Brain microvascular endothelial cell (primary cell): Measurements from ENCODE around the gene RFT1.

ENCODE experiments used
- DNase-seq: peaks from one replicate; pipeline ENCODE4 v3.0.0-alpha.2; 2020
- H3K27ac ChIP-seq: fragments of 250-450 bp; sonication (Bioruptor Pico); 2 replicates; pipeline ENCODE4 v1.5.1; 2020; ENCODE audit warnings: mild to moderate bottlenecking, moderate library complexity
- H3K27me3 ChIP-seq: fragments of 250-450 bp; sonication (Bioruptor Pico); replicated peaks from 2 replicates; pipeline ENCODE4 v1.5.1; 2020; ENCODE audit warnings: mild to moderate bottlenecking
- H3K36me3 ChIP-seq: fragments of 250-450 bp; sonication (Bioruptor Pico); replicated peaks from 2 replicates; pipeline ENCODE4 v1.5.1; 2020; ENCODE audit warnings: mild to moderate bottlenecking
- H3K4me3 ChIP-seq: 2 replicates; pipeline ENCODE4 v1.5.1; 2011; ENCODE audit warnings: low read depth, mild to moderate bottlenecking, control low read depth, low read length, moderate library complexity
- in situ Hi-C: cut with HindIII; loops from 2 replicates; pipeline ENCODE4 v1.10.0; 2017; ENCODE audit warnings: low sequenced_read_pairs, low pct_ligation_motif_present
- TF ChIP-seq, protein P1 (sequence below): IDR thresholded peaks from 2 replicates; pipeline ENCODE4 v1.5.1; 2011; ENCODE audit warnings: low read depth, mild to moderate bottlenecking, moderate library complexity, low read length, control low read depth, inconsistent platforms; ENCODE audit errors: missing control alignments

The RFT1 gene

DNA sequence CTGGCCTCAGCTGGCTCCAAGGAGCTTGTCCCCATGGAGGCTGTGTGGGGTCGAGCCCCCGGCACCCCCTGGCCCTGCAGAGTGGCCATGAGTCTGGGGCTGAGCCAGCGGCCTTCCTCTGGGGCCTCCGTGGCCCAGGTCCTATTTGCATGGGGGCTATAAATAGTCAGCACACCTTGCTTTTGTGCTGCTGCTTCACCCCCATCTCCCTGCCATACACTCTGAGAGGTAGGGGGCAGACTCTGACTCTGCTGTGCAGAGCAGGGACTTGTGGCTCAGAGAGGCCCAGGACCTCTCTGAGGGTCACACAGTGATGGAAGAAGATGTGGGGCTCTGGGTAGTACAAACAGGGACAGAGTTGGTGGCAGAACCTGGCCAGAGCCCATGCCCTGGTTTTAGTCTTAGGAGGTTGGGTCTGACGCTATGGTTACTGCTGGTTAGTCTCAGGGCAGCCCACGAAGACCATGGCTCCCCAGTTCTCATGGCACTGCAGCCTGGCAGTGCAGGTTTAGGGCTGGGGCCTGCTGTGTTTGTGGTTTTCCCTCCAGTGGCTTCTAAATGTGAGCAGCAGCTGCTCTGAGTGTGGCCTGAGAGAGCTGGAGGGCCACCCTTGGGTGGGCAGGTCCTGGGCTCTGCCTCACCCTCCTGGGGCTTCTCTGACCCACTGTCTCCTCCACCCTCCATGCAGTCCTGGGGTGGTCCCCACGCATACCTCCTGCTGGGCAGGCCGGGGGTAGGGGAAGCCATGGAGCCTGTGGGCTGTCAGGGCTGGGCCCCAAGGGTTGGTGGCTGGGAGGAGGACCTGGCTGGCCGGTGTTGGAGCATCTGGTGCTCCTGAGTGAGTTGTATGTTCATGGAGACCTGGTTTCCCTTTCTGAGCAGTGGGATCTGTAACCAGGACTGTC, 44.4 kb upstream of the RFT1 start:
- TF ChIP-seq, protein P1, sequence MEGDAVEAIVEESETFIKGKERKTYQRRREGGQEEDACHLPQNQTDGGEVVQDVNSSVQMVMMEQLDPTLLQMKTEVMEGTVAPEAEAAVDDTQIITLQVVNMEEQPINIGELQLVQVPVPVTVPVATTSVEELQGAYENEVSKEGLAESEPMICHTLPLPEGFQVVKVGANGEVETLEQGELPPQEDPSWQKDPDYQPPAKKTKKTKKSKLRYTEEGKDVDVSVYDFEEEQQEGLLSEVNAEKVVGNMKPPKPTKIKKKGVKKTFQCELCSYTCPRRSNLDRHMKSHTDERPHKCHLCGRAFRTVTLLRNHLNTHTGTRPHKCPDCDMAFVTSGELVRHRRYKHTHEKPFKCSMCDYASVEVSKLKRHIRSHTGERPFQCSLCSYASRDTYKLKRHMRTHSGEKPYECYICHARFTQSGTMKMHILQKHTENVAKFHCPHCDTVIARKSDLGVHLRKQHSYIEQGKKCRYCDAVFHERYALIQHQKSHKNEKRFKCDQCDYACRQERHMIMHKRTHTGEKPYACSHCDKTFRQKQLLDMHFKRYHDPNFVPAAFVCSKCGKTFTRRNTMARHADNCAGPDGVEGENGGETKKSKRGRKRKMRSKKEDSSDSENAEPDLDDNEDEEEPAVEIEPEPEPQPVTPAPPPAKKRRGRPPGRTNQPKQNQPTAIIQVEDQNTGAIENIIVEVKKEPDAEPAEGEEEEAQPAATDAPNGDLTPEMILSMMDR, result no peak
- no peak for DNase-seq
- Histone ChIP-seq H3K27me3 (no peaks in the 10 kb centered on the region), H3K36me3 (peaks cover 4% of the 10 kb centered on the region), H3K4me3 (no peak overlapping the region), H3K27ac (no peak overlapping the region)
- in situ Hi-C loops, result no loop called here

DNA sequence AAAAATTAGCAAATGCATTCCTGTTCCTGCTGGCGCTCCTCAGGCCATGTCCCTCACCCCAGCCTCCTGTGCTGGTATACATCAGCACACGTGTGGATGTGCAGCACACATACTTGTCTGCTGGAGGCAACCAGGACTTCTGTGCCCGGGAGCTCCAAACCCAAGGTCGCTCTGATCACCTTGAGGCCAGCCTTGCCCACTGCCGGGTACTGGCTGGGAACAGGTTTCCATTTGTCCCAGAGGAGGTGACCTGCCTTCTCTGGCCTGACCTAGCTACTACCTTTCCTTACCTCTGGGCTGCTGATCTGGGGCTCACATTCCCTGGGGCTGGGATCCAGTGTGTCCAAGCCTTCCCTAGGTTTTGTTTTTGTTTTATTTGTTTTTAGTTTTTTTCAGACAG, 42.9 kb upstream of the RFT1 start:
- Histone ChIP-seq H3K27me3 (no peaks in the 10 kb centered on the region), H3K4me3 (no peak overlapping the region), H3K27ac (no peak overlapping the region), H3K36me3 (no peaks in the 10 kb centered on the region)
- TF ChIP-seq, protein P1, result no peak
- in situ Hi-C loops, result no loop called here
- no peak for DNase-seq

DNA sequence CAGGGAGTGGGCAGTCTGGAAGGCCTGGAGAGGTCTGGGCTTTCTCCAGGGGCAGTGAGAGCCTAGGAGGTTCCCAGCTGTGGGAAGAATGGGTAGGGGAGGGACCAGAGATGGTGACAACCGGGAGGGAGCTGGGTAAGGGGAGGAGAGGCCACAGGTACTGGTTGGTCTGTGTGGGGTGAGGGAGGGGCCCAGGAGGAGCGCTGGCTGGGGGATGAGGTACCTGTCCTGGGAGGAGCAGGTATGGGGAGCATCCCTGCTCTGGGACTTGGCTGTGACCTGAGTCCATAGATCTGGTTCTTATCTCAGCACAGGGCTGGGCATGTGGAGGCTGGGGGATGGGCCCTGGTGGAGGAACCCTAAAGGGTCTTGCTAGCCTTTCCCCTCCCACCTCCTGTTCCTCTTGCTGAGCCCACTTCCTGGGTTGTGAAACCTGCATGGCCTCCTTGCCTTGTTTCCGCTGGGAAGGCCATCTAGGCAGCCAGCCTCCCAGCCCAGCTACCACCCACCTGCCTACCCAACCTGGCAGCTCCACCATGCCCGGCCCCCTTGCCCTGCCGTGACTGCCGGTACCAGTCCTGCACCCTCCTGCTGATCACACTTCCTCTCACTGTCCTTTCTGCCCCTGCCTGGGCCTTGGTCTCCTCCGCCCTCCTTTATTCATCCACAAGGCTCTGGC, 41.7 kb upstream of the RFT1 start:
- Histone ChIP-seq H3K27me3 (no peaks in the 10 kb centered on the region), H3K36me3 (no peaks in the 10 kb centered on the region), H3K27ac (no peak overlapping the region), H3K4me3 (no peak overlapping the region)
- in situ Hi-C loops, result no loop called here
- DNase-seq, result no peak
- TF ChIP-seq, protein P1, result no peak

DNA sequence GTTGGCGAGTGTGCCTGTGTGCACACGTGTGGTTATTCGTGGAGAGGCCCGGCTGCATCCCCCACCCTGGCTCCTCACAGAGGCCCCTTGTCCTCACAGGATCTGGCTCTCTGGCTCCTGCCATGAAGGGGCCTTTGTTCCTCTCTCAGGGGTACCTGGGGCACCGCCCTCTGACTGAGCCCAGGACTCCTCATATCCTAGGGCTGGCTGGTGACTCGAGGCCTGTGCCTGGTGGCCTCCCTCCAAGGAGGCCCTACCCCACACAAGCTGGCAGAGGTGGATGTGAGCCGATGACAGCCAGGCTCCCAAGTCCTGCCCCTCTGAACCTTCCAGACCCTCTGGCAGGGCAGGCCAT, 40.8 kb upstream of the RFT1 start:
- H3K27me3 ChIP-seq, result no peaks in the 10 kb centered on the region
- H3K36me3 ChIP-seq, result no peaks in the 10 kb centered on the region
- H3K4me3 ChIP-seq, result no peak overlapping the region
- no peak overlapping the region for H3K27ac ChIP-seq
- TF ChIP-seq, protein P1, result no peak
- DNase-seq, result no peak
- in situ Hi-C loops, result no loop called here

DNA sequence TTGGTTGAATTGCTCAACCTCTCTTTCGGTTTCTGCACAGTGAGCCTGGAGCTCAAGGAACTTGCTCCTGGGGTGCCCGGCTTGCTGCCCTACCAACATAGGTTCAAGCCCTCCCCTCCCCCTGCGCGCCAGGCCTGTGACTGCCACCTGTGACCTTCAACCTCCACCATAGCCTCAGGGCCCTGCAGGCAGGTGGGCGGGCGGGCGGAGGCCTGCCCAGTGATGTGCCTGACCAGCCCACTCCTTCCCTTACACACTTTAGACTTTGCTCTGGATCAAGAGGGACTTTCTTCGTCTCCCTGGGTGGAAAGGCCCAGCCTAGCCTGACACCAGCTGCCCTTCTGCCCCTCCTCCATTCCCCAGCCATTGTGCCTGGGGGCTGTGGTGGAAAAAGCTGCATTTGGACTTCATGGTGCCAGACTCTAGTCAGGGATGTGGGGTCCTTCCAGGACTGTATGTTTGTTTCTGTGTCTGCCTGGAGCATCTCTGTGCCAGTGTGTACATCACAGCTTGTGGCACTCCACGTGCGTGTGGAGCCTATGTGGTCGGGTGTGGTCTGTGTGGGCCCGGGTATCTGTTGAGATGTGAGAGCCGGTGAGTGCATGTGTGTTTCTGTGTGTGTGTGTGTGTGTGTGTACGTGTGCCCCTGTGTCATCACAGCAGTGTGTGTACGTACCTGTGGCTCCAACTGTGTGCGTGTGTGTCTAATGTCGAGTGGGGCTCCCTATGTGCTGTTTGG, 40.3 kb upstream of the RFT1 start:
- DNase-seq, result no peak
- in situ Hi-C loops, result no loop called here
- TF ChIP-seq, protein P1, result no peak
- H3K27me3 ChIP-seq, result no peaks in the 10 kb centered on the region
- H3K4me3 ChIP-seq, result no peak overlapping the region
- H3K27ac ChIP-seq, result no peak overlapping the region
- H3K36me3 ChIP-seq, result no peaks in the 10 kb centered on the region
